Activated CD4-positive, alpha-beta T cell treated with anti-CD3 and anti-CD28 coated beads for 4 hours (primary cell): Measurements from ENCODE around the gene ANKS1A.

ENCODE experiments used
- DNase-seq, 2 donors: peaks; one replicate each; pipeline ENCODE4 v3.0.0-alpha.2; 2020

The ANKS1A gene

GRCh38 chr6:35058865-35059522 lies 169.9 kb downstream of the ANKS1A start:
- DNase-seq = no peak

DNA sequence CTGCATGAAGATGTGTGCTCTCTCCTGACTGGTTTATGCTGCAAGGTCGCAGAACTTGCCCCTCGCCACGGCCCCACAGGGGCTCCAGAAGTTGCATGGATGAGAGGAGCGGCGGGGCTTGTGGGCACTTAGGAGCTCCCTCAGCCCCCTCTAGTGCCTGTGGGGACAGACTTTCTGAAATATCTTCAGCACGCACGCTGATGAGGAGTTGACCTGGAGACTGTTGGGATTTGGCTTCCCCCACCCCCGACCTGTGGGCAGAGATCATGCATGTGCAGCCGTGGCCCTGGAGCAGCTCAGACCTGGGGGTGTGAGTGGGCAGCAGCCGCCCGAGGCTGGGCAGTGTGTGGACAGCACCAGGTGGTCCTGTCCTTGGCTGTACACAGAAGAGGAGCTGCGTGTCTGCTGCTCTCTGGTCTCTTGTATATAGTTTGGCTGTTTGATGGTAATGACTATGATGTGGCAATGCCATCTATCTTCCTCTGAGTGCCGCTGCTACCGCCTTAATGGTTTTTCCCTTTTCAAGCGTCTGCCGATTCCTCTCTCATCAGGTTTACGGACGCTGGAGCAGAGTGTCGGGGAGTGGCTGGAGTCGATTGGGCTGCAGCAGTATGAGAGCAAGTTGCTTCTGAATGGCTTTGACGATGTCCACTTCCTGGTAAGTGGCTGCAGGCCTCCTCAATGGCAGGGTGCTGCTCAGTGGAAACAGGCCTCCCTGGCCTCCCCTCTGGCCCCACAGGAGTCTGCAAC lies 170.7 kb downstream of the ANKS1A start:
- DNase-seq = no peak

DNA sequence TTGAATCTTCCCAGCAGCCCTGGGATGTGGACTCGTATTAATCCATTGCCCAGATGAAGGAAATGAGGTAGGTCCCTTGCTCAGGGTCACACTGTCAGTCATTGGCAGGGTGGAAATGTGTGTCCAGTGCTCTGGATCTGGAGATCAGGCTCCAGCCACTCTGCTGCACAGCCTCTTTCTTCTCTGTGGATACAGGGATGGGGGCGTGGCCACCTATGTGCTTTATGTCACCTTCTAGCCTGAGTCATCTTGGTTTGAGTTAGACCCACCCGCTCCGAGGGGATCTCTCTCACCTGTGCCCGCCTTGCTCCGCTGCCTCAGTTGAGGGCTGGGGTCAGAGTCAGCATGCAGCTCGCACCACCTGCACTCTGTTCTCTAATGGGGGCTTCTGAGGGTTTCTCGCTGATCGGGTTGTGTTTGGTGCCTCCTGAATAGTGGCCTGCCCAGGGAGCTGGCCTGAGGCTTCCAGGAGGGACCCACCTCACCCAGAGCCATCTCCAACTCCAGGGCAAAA lies 172.1 kb downstream of the ANKS1A start:
- no peak for DNase-seq

DNA sequence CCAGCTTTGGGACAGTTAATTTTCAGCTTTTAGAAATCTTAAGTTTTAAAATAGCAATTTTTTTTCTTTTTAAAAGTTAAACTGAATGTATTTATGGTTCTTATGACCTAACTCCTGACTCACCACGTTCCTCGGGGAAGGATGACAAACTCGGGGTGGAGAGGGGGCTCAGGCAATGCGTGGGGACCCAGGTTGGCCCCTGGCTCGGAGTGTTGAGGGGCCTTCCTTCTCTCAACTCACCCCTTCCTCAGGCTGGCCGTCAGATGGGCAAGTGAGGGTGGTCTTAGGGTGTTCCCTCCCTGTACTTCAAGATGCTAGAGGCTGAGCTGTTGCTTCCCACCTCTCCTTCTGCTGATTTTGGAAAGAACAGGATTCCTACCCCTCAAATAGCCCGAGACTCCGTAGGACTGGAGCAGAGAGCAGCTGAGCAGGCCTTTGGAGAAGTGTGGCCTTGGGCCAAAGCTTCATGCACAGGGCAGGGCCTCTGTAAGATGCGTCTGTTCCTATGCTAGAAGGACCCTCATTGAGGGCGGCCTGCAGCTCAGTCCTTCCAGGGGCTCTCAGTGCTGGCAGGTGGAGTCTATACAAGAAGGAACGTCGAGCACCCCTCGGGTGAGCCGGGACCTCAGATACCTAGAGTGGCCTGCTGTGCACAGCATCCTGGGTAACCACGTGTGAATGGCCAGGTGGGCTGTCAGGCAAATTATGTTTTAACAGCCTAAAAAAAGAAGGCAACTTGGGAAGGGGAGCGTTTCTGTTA lies 172.8 kb downstream of the ANKS1A start:
- no peak for DNase-seq

GRCh38 chr6:35062676-35063574 lies 173.9 kb downstream of the ANKS1A start:
- DNase-seq = no peak

DNA sequence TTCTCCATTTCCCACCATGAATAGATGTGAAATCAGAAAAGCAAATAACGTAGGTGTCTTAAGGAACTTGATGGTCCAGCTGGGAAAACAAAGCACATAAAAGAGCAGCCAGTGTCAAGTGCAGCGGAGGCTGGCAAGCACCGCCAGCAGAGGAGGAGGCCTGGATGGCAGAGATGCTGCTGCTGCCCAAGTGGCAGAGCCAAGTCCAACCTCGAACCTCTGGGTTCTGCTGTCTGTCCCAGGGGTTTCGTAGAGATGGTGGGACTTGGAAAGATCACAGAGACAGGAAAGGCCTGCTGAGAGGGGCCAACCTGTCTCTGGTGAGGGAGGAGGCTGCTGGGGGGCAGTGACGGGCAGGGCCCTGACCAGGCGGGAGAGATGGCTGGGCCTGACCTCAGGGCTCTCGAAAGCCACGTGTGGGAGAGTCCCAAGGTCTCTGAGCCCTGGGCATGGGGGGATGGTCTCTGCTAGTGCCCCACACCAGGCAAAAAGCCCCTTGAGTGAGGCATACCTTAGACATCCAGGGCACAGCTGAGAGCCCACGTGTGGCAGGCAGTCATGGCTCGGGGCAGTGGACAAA lies 174.7 kb downstream of the ANKS1A start:
- DNase-seq = no peak

- no peak for DNase-seq
Measured at GRCh38 chr6:35064290-35064689, 175.2 kb downstream of the ANKS1A start.

GRCh38 chr6:35064757-35065440 lies 175.8 kb downstream of the ANKS1A start:
- no peak for DNase-seq

- DNase-seq = no peak
Measured at GRCh38 chr6:35065441-35065800, 176.4 kb downstream of the ANKS1A start.

DNA sequence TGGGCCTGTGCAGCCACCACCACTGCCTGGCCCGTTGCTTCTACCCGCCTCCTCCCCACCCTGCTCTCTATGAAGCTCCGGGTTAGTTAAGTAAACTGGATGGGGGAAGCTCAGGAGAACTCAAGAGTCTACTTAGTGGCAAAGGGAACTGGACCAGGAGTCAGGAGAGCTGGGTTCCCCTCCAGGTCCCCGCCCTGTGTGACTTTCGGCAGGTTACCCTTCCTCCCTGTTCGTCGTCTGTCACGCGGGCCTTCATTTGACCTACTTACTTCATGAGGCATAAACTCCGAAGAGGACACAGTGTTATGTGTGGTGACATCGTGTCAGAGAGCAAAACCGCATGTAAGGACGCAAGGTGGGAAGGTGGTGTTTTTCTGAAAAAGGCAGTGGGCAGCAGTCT lies 176.8 kb downstream of the ANKS1A start:
- DNase-seq = no peak

GRCh38 chr6:35067234-35067633 lies 178.2 kb downstream of the ANKS1A start:
- no peak for DNase-seq

DNA sequence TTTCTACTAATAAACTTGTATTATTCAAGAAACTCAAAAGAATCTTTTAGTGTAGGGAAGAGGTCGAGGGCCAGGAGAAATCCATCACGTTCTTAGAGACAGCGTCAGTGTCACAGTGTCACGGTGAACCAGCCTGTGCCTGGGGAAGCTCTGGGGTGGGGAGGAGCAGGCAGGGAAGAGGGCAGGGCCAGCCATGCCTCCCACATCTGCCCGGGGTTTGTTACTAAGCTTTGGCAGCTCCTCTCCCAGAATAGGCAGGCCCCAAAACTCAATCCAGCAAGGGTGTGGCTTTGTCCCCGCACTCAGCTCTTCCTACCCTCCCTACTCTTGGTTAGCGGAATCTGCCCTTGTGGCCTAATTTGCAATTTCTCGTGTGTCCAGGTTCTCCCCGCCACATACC lies 179.2 kb downstream of the ANKS1A start:
- no peak for DNase-seq

GRCh38 chr6:35068644-35069043 lies 179.6 kb downstream of the ANKS1A start:
- DNase-seq = no peak

GRCh38 chr6:35069262-35069661 lies 180.2 kb downstream of the ANKS1A start:
- no peak for DNase-seq

- no peak for DNase-seq
Measured at GRCh38 chr6:35070111-35070510, 181.1 kb downstream of the ANKS1A start.

DNA sequence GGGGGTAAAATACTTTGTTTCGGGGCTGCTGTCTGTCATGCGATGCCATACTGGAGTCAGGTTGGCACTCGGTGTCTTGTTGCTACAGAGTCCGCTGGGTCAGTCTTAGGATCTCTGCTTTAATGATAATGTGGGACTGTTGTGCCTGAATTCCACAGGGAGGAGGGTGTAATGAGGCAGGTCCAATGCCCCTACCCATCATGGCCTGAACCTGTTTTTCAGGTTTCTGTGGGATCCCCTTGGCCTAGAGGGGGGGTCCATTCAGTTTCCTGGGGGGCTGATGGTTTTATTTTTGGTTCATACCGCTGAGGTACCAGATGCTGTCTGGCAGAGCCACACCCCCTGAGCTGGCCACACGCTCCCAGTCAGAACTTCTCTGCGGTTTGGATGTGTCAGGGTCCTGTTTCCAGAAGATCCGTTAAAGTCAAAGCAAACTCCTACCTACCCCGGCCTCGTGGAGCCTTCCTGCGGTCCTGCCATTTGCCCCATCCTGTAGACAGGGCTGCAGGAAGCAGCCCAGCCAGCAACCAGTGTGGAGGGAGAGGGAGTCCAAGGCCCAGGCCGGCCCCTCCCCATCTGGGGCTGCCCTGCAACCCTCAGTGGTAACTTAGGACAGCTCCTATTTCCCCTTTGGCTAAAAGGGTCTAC lies 182.4 kb downstream of the ANKS1A start:
- DNase-seq = no peak

DNA sequence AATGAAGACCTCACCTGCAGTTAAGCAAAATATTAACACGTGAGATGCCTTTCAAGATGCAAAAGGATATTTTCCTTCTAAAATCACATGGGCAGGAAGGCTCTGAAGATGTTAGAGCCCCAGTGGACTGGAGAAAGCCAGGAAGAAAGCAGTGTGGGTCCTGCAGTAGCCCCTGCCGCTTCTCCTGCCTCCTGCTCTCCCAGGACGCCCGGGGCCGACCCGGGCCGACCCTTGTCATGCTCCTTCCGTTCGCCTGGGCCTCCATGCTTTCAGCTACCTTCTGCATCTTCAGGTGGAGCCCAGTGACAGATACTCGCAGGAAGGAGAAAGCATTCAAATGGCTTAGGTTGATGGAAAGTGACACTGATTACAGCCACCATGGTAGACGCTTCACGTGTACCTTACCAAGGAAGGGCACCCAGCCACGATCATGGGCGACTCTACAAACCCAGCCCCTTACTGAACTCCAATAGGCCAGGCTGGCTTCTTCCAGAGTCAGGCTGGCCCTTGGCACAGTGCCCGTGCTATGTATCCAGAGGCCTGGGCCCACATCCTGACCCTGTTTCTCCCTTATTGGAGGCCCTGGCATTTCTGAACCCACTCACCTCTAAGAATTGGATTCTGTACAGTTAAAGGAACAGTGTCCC lies 183.1 kb downstream of the ANKS1A start:
- no peak for DNase-seq

DNA sequence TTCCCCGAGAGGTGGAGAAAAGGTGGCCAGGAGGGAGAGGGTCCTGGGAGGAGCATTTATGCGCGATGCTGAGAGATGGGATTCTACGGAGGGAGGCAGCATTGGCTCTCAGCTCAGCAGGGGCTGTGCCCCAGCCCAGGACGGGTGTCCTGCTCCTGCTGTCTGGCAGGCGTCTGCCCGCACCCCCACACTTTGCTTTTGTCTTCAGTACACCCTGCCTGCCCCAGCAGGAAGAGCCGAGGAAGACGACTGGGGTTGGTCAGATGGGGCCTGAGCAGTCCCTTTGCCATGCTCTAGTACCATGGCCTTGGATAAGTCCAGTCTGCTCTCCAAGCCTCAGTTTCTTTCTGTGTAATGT lies 183.6 kb downstream of the ANKS1A start:
- DNase-seq = no peak

GRCh38 chr6:35073211-35073610 lies 184.2 kb downstream of the ANKS1A start:
- no peak for DNase-seq

DNA sequence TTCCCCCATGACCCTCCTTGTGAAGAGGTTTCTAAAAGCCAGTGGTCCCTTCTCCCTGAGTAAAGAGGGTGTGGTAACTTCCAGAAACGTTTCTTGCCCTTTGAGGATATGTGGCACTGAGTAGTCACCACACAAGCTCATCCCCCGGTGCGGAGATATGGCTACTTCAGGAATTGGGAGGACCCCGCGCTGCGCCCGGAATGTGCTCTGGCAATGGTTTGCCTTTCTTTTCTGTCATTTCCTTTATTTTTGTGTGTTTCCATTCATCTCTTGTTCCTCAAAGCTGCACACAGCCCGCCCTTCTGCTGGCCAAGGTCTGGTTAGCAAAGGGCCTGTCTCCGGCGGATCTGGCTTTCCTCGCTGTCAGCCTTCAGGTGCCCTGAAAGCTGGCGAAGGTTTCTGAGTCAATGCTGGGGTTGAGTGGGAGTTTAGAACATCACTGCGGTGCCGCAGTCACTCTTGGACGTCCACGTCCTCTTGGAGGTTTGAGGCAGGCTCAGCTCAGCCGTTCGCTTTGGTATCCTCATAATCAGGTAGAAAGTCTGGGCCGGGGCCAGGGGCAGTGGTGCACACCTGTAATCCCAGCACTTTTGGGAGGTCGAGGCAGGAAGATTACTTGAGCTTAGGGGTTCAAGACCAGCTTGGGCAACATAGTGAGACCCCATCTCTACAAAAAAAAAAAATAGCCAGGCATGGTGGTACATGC lies 184.9 kb downstream of the ANKS1A start:
- DNase-seq = no peak
